UCSD-AML1 (cell line): ENCODE data around the gene TMEM184A.

Experiments
- DNase-seq: peaks from one replicate; lab custom pipeline; 2025; ENCODE audit not compliant: unreplicated experiment; lab: John Stamatoyannopoulos, UW

The TMEM184A gene

GRCh38 chr7:1505731-1506550 is 50.1 kb downstream of the TMEM184A start:
- peak; percentile 13 for DNase-seq

GRCh38 chr7:1503816-1504775 is 51.9 kb downstream of the TMEM184A start, which contains the start of gene INTS1:
Gene INTS1, minus strand, starts transcription at chr7:1504389. Its CDS starts 429 bp downstream, at chr7:1503960.
- DNase-seq: peak; percentile 86

- DNase-seq: no peak
Observed at GRCh38 chr7:1503390-1503789, 52.6 kb downstream of the TMEM184A start.

- DNase-seq: no peak
Observed at GRCh38 chr7:1502845-1503244, 53.2 kb downstream of the TMEM184A start.

- DNase-seq: no peak
Observed at GRCh38 chr7:1501487-1502270, 54.3 kb downstream of the TMEM184A start.

GRCh38 chr7:1500064-1500807 is 55.8 kb downstream of the TMEM184A start:
- no peak for DNase-seq

GRCh38 chr7:1499367-1500029 is 56.5 kb downstream of the TMEM184A start:
- no peak for DNase-seq

GRCh38 chr7:1498370-1499305 is 57.4 kb downstream of the TMEM184A start:
- DNase-seq: no peak

- DNase-seq: no peak
Observed at GRCh38 chr7:1497293-1497927, 58.6 kb downstream of the TMEM184A start.

- DNase-seq: no peak
Observed at GRCh38 chr7:1496531-1497292, 59.3 kb downstream of the TMEM184A start.

- DNase-seq: no peak
Observed at GRCh38 chr7:1495564-1496242, 60.3 kb downstream of the TMEM184A start.

- no peak for DNase-seq
Observed at GRCh38 chr7:1494866-1495563, 61.0 kb downstream of the TMEM184A start.

- no peak for DNase-seq
Observed at GRCh38 chr7:1494447-1494846, 61.6 kb downstream of the TMEM184A start.

GRCh38 chr7:1493571-1493970 is 62.4 kb downstream of the TMEM184A start:
- DNase-seq: no peak

GRCh38 chr7:1493129-1493528 is 62.9 kb downstream of the TMEM184A start:
- no peak for DNase-seq

- no peak for DNase-seq
Observed at GRCh38 chr7:1492640-1493039, 63.4 kb downstream of the TMEM184A start.
